Measurements from ENCODE around the gene CAPZA3. TPM values are rescaled to one million over a fixed set of nuclear protein-coding genes. Genes with fewer than 3 reads are reported as not detected.
"Not testable (repeated sequence)": the region's sequence is repeated elsewhere in the genome, so short reads cannot be mapped to it uniquely, and the experiment has no call there.

CAPZA3 gene
- total RNA-seq, 1 donor from 2014 or later: not detected

- no peaks in the 10 kb centered on the region for H3F3A ChIP-seq (ENCODE audit: low read depth)
- no peak overlapping the region for H3K4me2 ChIP-seq
- H3K36me3 ChIP-seq: no peaks in the 10 kb centered on the region
- H3K4me3 ChIP-seq: no peak overlapping the region
- H2AFZ ChIP-seq (replicated peaks): no peak overlapping the region
- no peak overlapping the region for H3K27ac ChIP-seq
- H3K27me3 Mint-ChIP-seq (ENCODE audit: insufficient read depth, low read depth): peaks cover 2% of the 10 kb centered on the region
- peaks cover 6% of the 10 kb centered on the region for H3K36me3 Mint-ChIP-seq
- H3K9ac ChIP-seq: no peak overlapping the region
- H3K4me1 Mint-ChIP-seq: no peaks in the 10 kb centered on the region
- H3K27ac Mint-ChIP-seq: no peak overlapping the region
- H3K4me1 ChIP-seq: no peaks in the 10 kb centered on the region
- no peak overlapping the region for H3K4me3 Mint-ChIP-seq
- H3K9me3 ChIP-seq (ENCODE audit: low read depth): peaks cover 9% of the 10 kb centered on the region
- no peak for DNase-seq (ENCODE audit: low spot score)
- no peak for TF ChIP-seq EZH2phosphoT487 (IDR thresholded peaks at IDR 0.05)
- TF ChIP-seq EZH2 (IDR thresholded peaks at IDR 0.05): no peak
- TF ChIP-seq, protein P1, sequence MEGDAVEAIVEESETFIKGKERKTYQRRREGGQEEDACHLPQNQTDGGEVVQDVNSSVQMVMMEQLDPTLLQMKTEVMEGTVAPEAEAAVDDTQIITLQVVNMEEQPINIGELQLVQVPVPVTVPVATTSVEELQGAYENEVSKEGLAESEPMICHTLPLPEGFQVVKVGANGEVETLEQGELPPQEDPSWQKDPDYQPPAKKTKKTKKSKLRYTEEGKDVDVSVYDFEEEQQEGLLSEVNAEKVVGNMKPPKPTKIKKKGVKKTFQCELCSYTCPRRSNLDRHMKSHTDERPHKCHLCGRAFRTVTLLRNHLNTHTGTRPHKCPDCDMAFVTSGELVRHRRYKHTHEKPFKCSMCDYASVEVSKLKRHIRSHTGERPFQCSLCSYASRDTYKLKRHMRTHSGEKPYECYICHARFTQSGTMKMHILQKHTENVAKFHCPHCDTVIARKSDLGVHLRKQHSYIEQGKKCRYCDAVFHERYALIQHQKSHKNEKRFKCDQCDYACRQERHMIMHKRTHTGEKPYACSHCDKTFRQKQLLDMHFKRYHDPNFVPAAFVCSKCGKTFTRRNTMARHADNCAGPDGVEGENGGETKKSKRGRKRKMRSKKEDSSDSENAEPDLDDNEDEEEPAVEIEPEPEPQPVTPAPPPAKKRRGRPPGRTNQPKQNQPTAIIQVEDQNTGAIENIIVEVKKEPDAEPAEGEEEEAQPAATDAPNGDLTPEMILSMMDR (IDR thresholded peaks at IDR 0.05): no peak
- peaks cover 44% of the 10 kb centered on the region for H3K9me3 Mint-ChIP-seq
- no peaks in the 10 kb centered on the region for H4K20me1 ChIP-seq (ENCODE audit: low read depth)
- no peaks in the 10 kb centered on the region for H3K79me2 ChIP-seq (ENCODE audit: low read depth)
- no peaks in the 10 kb centered on the region for H3K27me3 ChIP-seq
Measured at GRCh38 chr12:18782827-18783226, 44.9 kb downstream of the CAPZA3 start.

- not testable (repeated sequence) for H3K4me1 ChIP-seq; H3K27ac Mint-ChIP-seq; H3K36me3 ChIP-seq; H3K9me3 ChIP-seq (ENCODE audit: low read depth); H3K27ac ChIP-seq; H3K9ac ChIP-seq; H3K27me3 ChIP-seq; H3K36me3 Mint-ChIP-seq; DNase-seq (ENCODE audit: low spot score); H3K4me3 Mint-ChIP-seq; H3K27me3 Mint-ChIP-seq (ENCODE audit: insufficient read depth, low read depth); H3K4me1 Mint-ChIP-seq; H2AFZ ChIP-seq (replicated peaks); H3K4me2 ChIP-seq; H3F3A ChIP-seq (ENCODE audit: low read depth); H3K79me2 ChIP-seq (ENCODE audit: low read depth); H4K20me1 ChIP-seq (ENCODE audit: low read depth); H3K4me3 ChIP-seq
- peaks cover 30% of the 10 kb centered on the region for H3K9me3 Mint-ChIP-seq
Measured at GRCh38 chr12:18785465-18785864, 47.5 kb downstream of the CAPZA3 start.

Other genes starting within 250 kb of the CAPZA3 start
- gene PLCZ1, start 107 bp upstream of the CAPZA3 start, total RNA-seq (ENCODE audit: low replicate concordance): not detected in 2 replicates